Spinal cord (tissue), 10 donors: ENCODE measurements around the gene UPF1. TPM values are rescaled to one million over a fixed set of nuclear protein-coding genes. Genes with fewer than 3 reads are reported as not detected.

Experiments
- DNase-seq, 6 donors: peaks; one replicate each; pipeline versions ENCODE4 v3.0.0 to v3.0.0-alpha.2; 2013 to 2015; ENCODE audit warnings: low spot score in 6 of 6, low read depth in 4 of 6
- H3K27ac ChIP-seq: one replicate; pipeline ENCODE4 v1.5.1; 2013; ENCODE audit warnings: low read depth, low read length, control low read depth
- H3K27me3 ChIP-seq: one replicate; pipeline ENCODE4 v1.6.1; 2013; ENCODE audit warnings: low read length; ENCODE audit not compliant: control insufficient read depth, insufficient read depth
- H3K36me3 ChIP-seq: one replicate; pipeline ENCODE4 v1.6.1; 2013; ENCODE audit warnings: low read length; ENCODE audit not compliant: control insufficient read depth, insufficient read depth
- H3K4me1 ChIP-seq: one replicate; pipeline ENCODE4 v1.6.1; 2013; ENCODE audit warnings: low read length; ENCODE audit not compliant: control insufficient read depth, insufficient read depth
- H3K4me3 ChIP-seq: one replicate; pipeline ENCODE4 v1.5.1; 2013; ENCODE audit warnings: low read depth, low read length, control low read depth
- H3K9me3 ChIP-seq: one replicate; pipeline ENCODE4 v1.6.1; 2013; ENCODE audit warnings: low read length; ENCODE audit not compliant: control insufficient read depth, insufficient read depth
- WGBS: methylation state at CpG from one replicate; pipeline ENCODE4 v1.1.5; 2013; ENCODE audit warnings: missing lambda C conversion rate; ENCODE audit not compliant: insufficient coverage; 5-methylcytosine and 5-hydroxymethylcytosine counted together
- polyA plus RNA-seq, 2 donors: library from polyadenylated mRNA; unstranded; fragments of 120-200 nt; gene quantifications; one replicate each; pipeline ENCODE4 v1.2.1, GENCODE V29; 2013; ENCODE audit not compliant: insufficient read length in 2 of 2
- total RNA-seq, 2 donors: library from RNA; depleted of rRNA in 1 of 2; stranded (reverse); fragments of 120-200 nt in 1 of 2; fragments of >200 nt in 1 of 2; gene quantifications; one replicate each; pipeline versions ENCODE4 v1.2.3 to v1.2.4, GENCODE V29; 2013 to 2014
- donor health status: healthy.

The UPF1 gene
- total and polyA plus RNA-seq, 4 donors, result 45.2 to 57.5 (median 51.6) TPM

DNA sequence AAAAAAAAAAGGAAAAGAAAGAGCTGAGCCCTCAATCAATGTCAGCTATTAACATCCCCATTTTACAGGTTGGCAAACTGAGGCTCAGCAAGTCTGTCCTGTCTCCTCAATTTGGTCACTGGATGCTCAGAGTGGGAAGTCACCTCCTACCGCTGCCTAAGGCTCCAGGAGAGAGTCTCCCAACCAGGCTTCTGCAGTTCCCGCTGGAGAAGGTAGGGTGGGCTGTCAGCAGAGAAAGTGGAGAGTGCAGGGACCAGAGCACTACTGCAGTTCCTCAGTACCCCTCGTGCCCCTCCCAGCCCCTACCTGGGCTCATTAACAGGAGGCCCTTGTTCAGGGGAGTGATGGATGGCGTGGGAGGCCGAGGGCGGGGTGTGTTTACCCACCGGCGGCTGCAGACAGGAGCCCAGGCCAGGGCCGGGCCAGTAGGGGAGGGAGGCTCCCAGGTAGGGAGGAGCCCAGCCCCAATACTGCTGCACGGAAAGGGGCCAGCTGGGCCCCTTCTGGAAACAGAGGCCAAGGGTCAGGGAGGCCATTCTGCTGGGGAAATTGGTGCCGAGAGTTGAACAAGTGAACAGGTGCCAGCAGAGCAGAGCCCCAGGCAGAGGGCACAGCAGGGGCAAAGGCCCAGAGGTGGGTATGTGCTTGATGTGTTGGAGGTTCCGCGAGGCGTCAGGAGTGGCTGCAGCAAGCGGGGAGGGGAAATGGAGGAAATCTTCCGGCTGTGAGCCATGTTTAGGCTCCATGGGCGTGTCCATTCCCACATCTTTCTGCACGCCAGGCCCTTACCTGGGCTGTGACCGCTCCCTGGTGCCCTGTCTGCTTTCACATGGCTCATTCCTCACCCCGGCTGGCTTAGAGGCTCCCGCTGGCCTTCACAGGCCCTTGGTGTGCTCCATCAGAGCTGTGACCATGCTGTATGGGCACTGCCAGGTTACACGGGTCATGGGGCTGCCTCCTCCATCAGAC, 33.1 kb upstream of the UPF1 start:
- WGBS, result 52% methylated on average over 21 of the region's 22 CpGs
- H3K36me3 ChIP-seq, result no peaks in the 10 kb centered on the region
- DNase-seq, result no peak
- H3K9me3 ChIP-seq, result no peaks in the 10 kb centered on the region
- H3K27ac ChIP-seq, result no peak overlapping the region
- peaks cover 43% of the 10 kb centered on the region for H3K27me3 ChIP-seq
- H3K4me1 ChIP-seq, result peaks cover 9% of the 10 kb centered on the region
- H3K4me3 ChIP-seq, result no peak overlapping the region

DNA sequence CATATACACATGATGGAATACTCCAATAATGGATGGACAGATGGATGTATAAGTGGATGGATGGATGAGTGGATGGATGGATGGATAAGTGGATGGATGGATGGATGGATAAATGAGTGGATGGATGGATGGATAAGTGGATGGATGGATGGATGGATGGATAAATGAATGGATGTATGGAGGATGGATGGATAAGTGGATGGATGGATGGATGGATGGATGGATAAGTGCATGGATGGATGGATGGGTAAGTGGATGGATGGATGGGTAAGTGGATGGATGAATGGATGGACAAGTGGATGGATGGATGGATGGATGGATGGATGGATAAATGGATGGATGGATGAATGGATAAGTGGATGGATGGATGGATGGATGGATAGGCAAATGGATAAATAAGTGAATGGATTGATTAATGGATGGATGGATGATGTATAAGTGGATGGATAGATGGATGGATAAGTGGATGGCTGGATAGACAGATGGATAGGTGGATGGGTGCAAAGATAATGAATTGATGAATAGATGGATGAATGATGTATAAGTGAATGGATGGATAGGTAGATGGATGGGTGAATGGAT, 32.3 kb upstream of the UPF1 start:
- H3K27ac ChIP-seq, result no peak overlapping the region
- no peaks in the 10 kb centered on the region for H3K36me3 ChIP-seq
- H3K9me3 ChIP-seq, result no peaks in the 10 kb centered on the region
- H3K4me1 ChIP-seq, result peaks cover 9% of the 10 kb centered on the region
- DNase-seq, result no peak
- peaks cover 38% of the 10 kb centered on the region for H3K27me3 ChIP-seq
- H3K4me3 ChIP-seq, result no peak overlapping the region

DNA sequence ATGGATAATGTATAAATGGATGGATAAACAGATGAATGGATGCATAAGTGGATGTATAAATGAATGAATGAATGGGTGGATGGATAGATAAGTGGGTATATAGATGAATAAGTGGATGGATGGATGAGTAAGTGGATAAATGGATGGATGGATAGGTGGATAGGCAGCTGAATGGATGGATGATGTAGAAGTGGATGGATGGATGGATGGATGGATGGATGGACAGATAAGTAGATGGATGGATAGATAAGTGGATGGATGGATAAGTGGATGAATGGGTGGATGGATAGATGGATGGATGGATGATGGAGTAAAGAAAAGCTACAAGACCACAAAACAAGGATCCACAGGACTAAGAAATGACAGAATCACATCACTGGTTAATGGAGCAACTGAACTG, 31.7 kb upstream of the UPF1 start:
- no peaks in the 10 kb centered on the region for H3K9me3 ChIP-seq
- peaks cover 33% of the 10 kb centered on the region for H3K27me3 ChIP-seq
- H3K4me1 ChIP-seq, result peaks cover 9% of the 10 kb centered on the region
- no peak for DNase-seq
- no peaks in the 10 kb centered on the region for H3K36me3 ChIP-seq
- H3K27ac ChIP-seq, result no peak overlapping the region
- no peak overlapping the region for H3K4me3 ChIP-seq

DNA sequence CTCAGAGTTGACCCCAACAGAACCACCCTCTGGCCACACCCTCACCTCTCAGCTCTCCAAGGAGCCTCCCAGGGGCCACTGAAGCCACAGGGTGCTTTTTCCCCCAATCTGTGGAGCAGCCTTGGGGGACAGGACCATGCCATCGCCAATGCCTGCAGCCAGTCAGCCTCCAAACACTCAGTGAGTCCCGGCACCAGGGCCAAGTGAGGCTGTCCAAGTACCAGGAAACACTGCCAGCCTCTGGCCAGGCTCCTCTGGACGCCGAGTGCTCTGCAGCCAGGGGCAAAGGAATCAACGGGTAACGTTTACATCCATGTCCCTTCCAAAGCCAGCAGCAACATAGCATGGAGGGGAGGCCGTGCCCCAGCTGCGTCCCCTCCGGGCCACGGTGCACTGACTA, 31.1 kb upstream of the UPF1 start:
- Histone ChIP-seq H3K27me3 (peaks cover 28% of the 10 kb centered on the region), H3K4me3 (no peak overlapping the region), H3K36me3 (no peaks in the 10 kb centered on the region), H3K4me1 (peaks cover 5% of the 10 kb centered on the region), H3K27ac (no peak overlapping the region), H3K9me3 (no peaks in the 10 kb centered on the region)
- no peak for DNase-seq
- 61% methylated on average over 10 of the region's 10 CpGs for WGBS

- Histone ChIP-seq H3K27ac (no peak overlapping the region), H3K9me3 (no peaks in the 10 kb centered on the region), H3K4me1 (no peaks in the 10 kb centered on the region), H3K36me3 (no peaks in the 10 kb centered on the region), H3K27me3 (peaks cover 18% of the 10 kb centered on the region), H3K4me3 (no peak overlapping the region)
- 56% methylated on average over 10 of the region's 11 CpGs for WGBS
- DNase-seq, result no peak
Measured at GRCh38 chr19:18802354-18802753, 29.4 kb upstream of the UPF1 start.

GRCh38 chr19:18803550-18804138, 28.1 kb upstream of the UPF1 start:
- H3K36me3 ChIP-seq, result no peaks in the 10 kb centered on the region
- H3K4me1 ChIP-seq, result no peaks in the 10 kb centered on the region
- H3K9me3 ChIP-seq, result no peaks in the 10 kb centered on the region
- H3K27ac ChIP-seq, result no peak overlapping the region
- H3K4me3 ChIP-seq, result no peak overlapping the region
- H3K27me3 ChIP-seq, result peaks cover 11% of the 10 kb centered on the region
- DNase-seq, result no peak
- 81% methylated on average over 3 of the region's 5 CpGs for WGBS

DNA sequence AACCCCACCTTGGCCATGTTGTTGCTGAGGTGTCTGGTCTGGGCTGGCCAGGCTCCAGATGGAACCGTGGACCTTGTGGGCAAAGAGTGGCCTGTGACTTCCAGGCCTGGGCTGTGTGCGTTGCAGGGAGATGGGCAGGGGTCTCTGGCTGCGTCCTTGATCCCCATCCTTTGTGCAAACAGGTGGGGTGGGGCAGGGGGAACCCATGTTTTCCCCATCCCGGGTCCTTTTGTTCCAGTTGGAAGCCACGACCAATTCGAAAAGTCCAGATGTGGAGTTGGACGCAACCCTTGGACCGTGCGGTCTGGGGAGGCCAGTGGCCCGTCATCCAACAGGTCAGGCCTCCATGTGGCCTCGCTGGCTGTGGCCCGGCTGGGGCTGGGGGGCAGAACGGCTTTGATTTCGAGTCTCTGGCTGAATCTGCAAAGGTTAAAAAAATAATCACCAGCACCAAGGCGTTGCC, 27.6 kb upstream of the UPF1 start:
- 92% methylated on average over 15 of the region's 15 CpGs for WGBS
- DNase-seq, result no peak
- peaks cover 6% of the 10 kb centered on the region for H3K27me3 ChIP-seq

GRCh38 chr19:18804643-18805042, 27.1 kb upstream of the UPF1 start:
- 82% methylated on average over 7 of the region's 8 CpGs for WGBS
- no peak for DNase-seq
- Histone ChIP-seq H3K36me3 (no peaks in the 10 kb centered on the region), H3K9me3 (no peaks in the 10 kb centered on the region), H3K27ac (no peak overlapping the region), H3K4me3 (no peak overlapping the region), H3K27me3 (peaks cover 3% of the 10 kb centered on the region), H3K4me1 (no peaks in the 10 kb centered on the region)

More for the DNA sequence above, 27.6 kb upstream of the UPF1 start:
- Histone ChIP-seq H3K4me1 (no peaks in the 10 kb centered on the region), H3K27ac (no peak overlapping the region), H3K4me3 (no peak overlapping the region), H3K36me3 (no peaks in the 10 kb centered on the region), H3K9me3 (no peaks in the 10 kb centered on the region)

- WGBS, result 75% methylated on average over 19 of the region's 19 CpGs
Measured at GRCh38 chr19:18807861-18808331, 23.9 kb upstream of the UPF1 start.

More at GRCh38 chr19:18807861-18808331, 23.9 kb upstream of the UPF1 start:
- Histone ChIP-seq H3K4me3 (no peak overlapping the region), H3K27me3 (no peaks in the 10 kb centered on the region), H3K27ac (no peak overlapping the region), H3K36me3 (no peaks in the 10 kb centered on the region), H3K9me3 (no peaks in the 10 kb centered on the region), H3K4me1 (no peaks in the 10 kb centered on the region)
- DNase-seq, result no peak
